SK-N-SH (cell line): Measurements from ENCODE around the gene CPNE8. TPM values are rescaled to one million over a fixed set of nuclear protein-coding genes. Genes with fewer than 3 reads are reported as not detected.

ENCODE experiments used
- CTCF ChIA-PET: fragments of 300-600, 350-600 bp; formaldehyde crosslinking; extraction: SDS; loops from one replicate; lab custom pipeline; 2021; lab: Yijun Ruan, JAX
- POLR2A ChIA-PET: fragments of 350-600 bp; sonication (Branson Sonifier 250); formaldehyde crosslinking; extraction: SDS; loops from one replicate; lab custom pipeline; 2020; ENCODE audit warnings: antibody characterized with exemption, inconsistent platforms; lab: Yijun Ruan, JAX
- DNase-seq: peaks from one replicate; pipeline ENCODE4 v3.0.0; 2012
- H2AFZ ChIP-seq: fragments of 200-600 bp; sonication (generic); 2 replicates; pipeline ENCODE4 v1.8.1; 2016; ENCODE audit warnings: antibody characterized with exemption, mild to moderate bottlenecking, low read depth
- H3F3A ChIP-seq: fragments of 200-600 bp; sonication (generic); replicated peaks from 2 replicates; pipeline ENCODE3; 2016; ENCODE audit warnings: antibody characterized with exemption, mild to moderate bottlenecking; ENCODE audit not compliant: insufficient read depth
- H3K27ac ChIP-seq, 2 experiments: fragments of 200-500 bp in 1 of 2; fragments of 200-600 bp in 1 of 2; sonication (Bioruptor generic) in 1 of 2; sonication (generic), shearing (Covaris generic) in 1 of 2; 2 replicates each; pipeline versions ENCODE4 v1.5.1 to v1.6.1; 2014 to 2016; ENCODE audit warnings: low read depth in 2 of 2, inconsistent platforms in 1 of 2, low read length in 1 of 2, mild to moderate bottlenecking in 1 of 2, mixed read lengths in 1 of 2
- H3K27me3 ChIP-seq: fragments of 200-600 bp; sonication (generic), shearing (Covaris generic); 2 replicates; pipeline ENCODE4 v1.6.1; 2016; ENCODE audit warnings: mixed run types; ENCODE audit not compliant: insufficient read depth
- H3K36me3 ChIP-seq, 2 experiments: fragments of 200-500 bp in 1 of 2; fragments of 200-600 bp in 1 of 2; sonication (Bioruptor generic) in 1 of 2; sonication (generic) in 1 of 2; replicated peaks in 1 of 2; 2 replicates each; pipeline versions ENCODE3 to v1.5.1; 2014 to 2016; ENCODE audit warnings: low read length in 1 of 2, mild to moderate bottlenecking in 1 of 2; ENCODE audit not compliant: insufficient read depth in 2 of 2, control insufficient read depth in 1 of 2
- H3K4me1 ChIP-seq, 2 experiments: fragments of 200-500 bp in 1 of 2; fragments of 200-600 bp in 1 of 2; sonication (Bioruptor generic) in 1 of 2; sonication (generic), shearing (Covaris generic) in 1 of 2; 2 replicates each; pipeline versions ENCODE4 v1.5.1 to v1.6.1; 2014 to 2016; ENCODE audit warnings: low read depth in 1 of 2, low read length in 1 of 2, mixed run types in 1 of 2; ENCODE audit not compliant: insufficient read depth in 2 of 2, control insufficient read depth in 1 of 2
- H3K4me2 ChIP-seq: fragments of 200-600 bp; sonication (generic), shearing (Covaris generic); 2 replicates; pipeline ENCODE4 v1.6.1; 2017; ENCODE audit warnings: mixed run types
- H3K4me3 ChIP-seq, 2 experiments: fragments of 200-500 bp in 1 of 2; fragments of 200-600 bp in 1 of 2; sonication (Bioruptor generic) in 1 of 2; sonication (generic), shearing (Covaris generic) in 1 of 2; 2 replicates each; pipeline versions ENCODE4 v1.5.1 to v1.8.1; 2014 to 2016; ENCODE audit warnings: low read depth in 2 of 2, inconsistent platforms in 1 of 2, low read length in 1 of 2, mild to moderate bottlenecking in 1 of 2, mixed read lengths in 1 of 2, moderate library complexity in 1 of 2
- H3K79me2 ChIP-seq: fragments of 200-600 bp; sonication (generic); 2 replicates; pipeline ENCODE4 v1.8.1; 2017; ENCODE audit warnings: mild to moderate bottlenecking; ENCODE audit not compliant: insufficient read depth
- H3K9ac ChIP-seq: fragments of 200-600 bp; sonication (generic); 2 replicates; pipeline ENCODE4 v1.6.1; 2017; ENCODE audit warnings: mixed run types
- H3K9me2 ChIP-seq: fragments of 200-600 bp; sonication (generic); 2 replicates; pipeline ENCODE4 v1.6.1; 2017; ENCODE audit warnings: mixed run types
- H3K9me3 ChIP-seq: fragments of 200-600 bp; sonication (generic); 2 replicates; pipeline ENCODE4 v1.6.1; 2017; ENCODE audit warnings: mixed run types, mild to moderate bottlenecking, moderate library complexity
- H4K20me1 ChIP-seq: fragments of 200-600 bp; sonication (generic); 2 replicates; pipeline ENCODE4 v1.6.1; 2017; ENCODE audit warnings: mild to moderate bottlenecking, mixed run types; ENCODE audit not compliant: insufficient read depth
- EZH2phosphoT487 ChIP-seq: fragments of 200-600 bp; sonication (generic); IDR thresholded peaks from 2 replicates; pipeline ENCODE4 v1.6.1; 2017; ENCODE audit warnings: low read depth, mixed run types, mild to moderate bottlenecking, antibody characterized with exemption, moderate library complexity, borderline replicate concordance
- FOSL2 ChIP-seq: IDR thresholded peaks from 2 replicates; pipeline ENCODE4 v1.4.0; 2012; ENCODE audit warnings: low read depth, mild to moderate bottlenecking, moderate library complexity, borderline replicate concordance
- GATA2 ChIP-seq: sonication (generic); formaldehyde crosslinking; IDR thresholded peaks from 2 replicates; pipeline ENCODE4 v1.5.0; 2020; ENCODE audit warnings: mild to moderate bottlenecking, missing genetic modification reagents
- NFIC ChIP-seq: IDR thresholded peaks from 2 replicates; pipeline ENCODE4 v1.4.0; 2012; ENCODE audit warnings: borderline replicate concordance
- POLR2AphosphoS5 ChIP-seq: IDR thresholded peaks from 2 replicates; pipeline ENCODE4 v1.6.1; 2012; ENCODE audit warnings: low read depth, low read length
- RAD21 ChIP-seq: IDR thresholded peaks from 2 replicates; pipeline ENCODE4 v1.6.1; 2012; ENCODE audit warnings: mild to moderate bottlenecking, low read length
- RCOR1 ChIP-seq: fragments of 150-350 bp; IDR thresholded peaks from 2 replicates; pipeline ENCODE4 v1.6.1; 2017; ENCODE audit warnings: antibody characterized with exemption, low read length
- RFX5 ChIP-seq: IDR thresholded peaks from 2 replicates; pipeline ENCODE4 v1.6.1; 2012; ENCODE audit warnings: mild to moderate bottlenecking, improper control_type of control experiment, low read length
- TAF1 ChIP-seq: IDR thresholded peaks from 2 replicates; pipeline ENCODE4 v1.6.1; 2012; ENCODE audit warnings: low read depth, mild to moderate bottlenecking, low read length, moderate library complexity, borderline replicate concordance
- YY1 ChIP-seq: IDR thresholded peaks from 2 replicates; pipeline ENCODE4 v1.4.0; 2012; ENCODE audit warnings: low read depth, mild to moderate bottlenecking
- WGBS: methylation state at CpG from one replicate; pipeline ENCODE4 v1.1.6; 2017; ENCODE audit warnings: low lambda C conversion rate; 5-methylcytosine and 5-hydroxymethylcytosine counted together
- polyA plus RNA-seq, 3 experiments: library from polyadenylated mRNA; depleted of rRNA; stranded (reverse); fragments of >200 nt; gene quantifications; 2 replicates each; pipeline ENCODE4 v1.2.3, GENCODE V29; 2012
- TF ChIP-seq, protein P1 (sequence below): IDR thresholded peaks from 2 replicates; pipeline ENCODE4 v1.4.0; 2012; ENCODE audit warnings: low read depth
- TF ChIP-seq, protein P2 (sequence below): fragments of 150-350 bp; IDR thresholded peaks from 2 replicates; pipeline ENCODE4 v1.6.1; 2017; ENCODE audit warnings: antibody characterized with exemption, low read length, low read depth, borderline replicate concordance

CPNE8 gene
- polyA plus RNA-seq, 1 of the 3 experiments (the other 2 are of a cell fraction), result not detected

DNA sequence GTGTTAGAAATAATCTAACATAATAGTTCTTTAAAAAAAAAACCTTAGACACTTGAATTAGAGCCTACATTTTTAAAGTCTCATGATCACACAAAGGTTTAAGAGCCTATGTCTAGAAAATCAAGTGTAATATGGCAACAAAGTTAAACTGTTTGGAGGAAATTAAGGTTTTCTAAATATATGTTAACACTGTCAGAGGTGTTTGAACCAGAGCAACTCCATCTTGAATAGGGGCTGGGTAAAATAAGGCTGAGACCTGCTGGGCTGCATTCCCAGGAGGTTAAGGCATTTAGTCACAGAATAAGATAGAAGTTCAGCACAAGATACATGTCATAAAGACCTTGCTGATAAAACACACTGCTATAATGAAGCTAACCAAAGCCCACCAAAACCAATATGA is 12.4 kb downstream of the CPNE8 start:
- Histone ChIP-seq H3K27me3 (no peaks in the 10 kb centered on the region), H2AFZ (no peak overlapping the region), H3F3A (no peaks in the 10 kb centered on the region), H3K36me3 (no peaks in the 10 kb centered on the region), H4K20me1 (no peaks in the 10 kb centered on the region), H3K9ac (no peak overlapping the region), H3K27ac (no peak overlapping the region), H3K9me2 (no peaks in the 10 kb centered on the region), H3K4me1 (no peaks in the 10 kb centered on the region), H3K9me3 (no peaks in the 10 kb centered on the region), H3K4me2 (no peak overlapping the region), H3K4me3 (no peak overlapping the region), H3K79me2 (no peaks in the 10 kb centered on the region)
- TF ChIP-seq NFIC (no peak), GATA2 (CRISPR knock-in tag) (no peak), RCOR1 (no peak), YY1 (no peak), TAF1 (no peak), EZH2phosphoT487 (no peak), RFX5 (no peak), FOSL2 (no peak)
- TF ChIP-seq, protein P1, sequence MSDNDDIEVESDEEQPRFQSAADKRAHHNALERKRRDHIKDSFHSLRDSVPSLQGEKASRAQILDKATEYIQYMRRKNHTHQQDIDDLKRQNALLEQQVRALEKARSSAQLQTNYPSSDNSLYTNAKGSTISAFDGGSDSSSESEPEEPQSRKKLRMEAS, result no peak
- ChIA-PET CTCF (no interaction called here), POLR2A (no interaction called here)
- no peak for DNase-seq

DNA sequence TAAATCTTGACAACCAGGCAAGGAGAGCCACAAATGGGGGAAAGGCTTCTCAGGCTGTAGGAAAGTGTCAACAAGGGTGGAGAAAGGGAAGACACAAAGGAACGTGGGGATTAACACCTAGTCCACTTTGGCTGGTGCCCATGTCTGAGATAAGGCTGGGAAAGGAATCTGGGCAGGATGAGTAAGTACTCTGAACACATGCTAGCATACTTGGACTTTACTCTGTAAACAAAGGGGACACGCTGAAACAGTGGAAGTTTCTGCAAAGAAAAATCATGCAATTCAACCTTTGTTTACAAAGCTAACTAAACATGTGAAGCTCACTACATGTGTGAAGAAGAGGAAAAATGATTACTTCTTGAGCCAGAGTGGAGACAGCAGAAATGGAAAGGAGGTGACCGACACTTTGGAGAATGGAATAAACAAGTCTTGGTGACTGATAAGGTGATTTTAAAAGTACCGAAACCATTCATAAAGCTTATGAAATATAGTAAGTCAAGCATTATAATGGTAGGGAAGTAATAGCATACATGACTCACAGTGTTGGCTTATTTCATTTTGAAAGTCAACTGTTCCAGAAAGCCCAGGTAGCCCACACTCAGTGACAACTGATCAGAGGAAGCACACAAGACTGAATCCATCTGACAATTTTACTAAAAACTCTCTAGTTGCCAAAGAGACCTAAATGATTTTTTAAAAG is 13.2 kb downstream of the CPNE8 start:
- no peaks in the 10 kb centered on the region for H3F3A ChIP-seq
- DNase-seq, result no peak
- H3K4me1 ChIP-seq, result no peaks in the 10 kb centered on the region
- no peaks in the 10 kb centered on the region for H4K20me1 ChIP-seq
- no peaks in the 10 kb centered on the region for H3K9me3 ChIP-seq
- no peaks in the 10 kb centered on the region for H3K79me2 ChIP-seq
- TF ChIP-seq POLR2AphosphoS5, result no peak
- TF ChIP-seq RAD21, result no peak
- TF ChIP-seq, protein P2, sequence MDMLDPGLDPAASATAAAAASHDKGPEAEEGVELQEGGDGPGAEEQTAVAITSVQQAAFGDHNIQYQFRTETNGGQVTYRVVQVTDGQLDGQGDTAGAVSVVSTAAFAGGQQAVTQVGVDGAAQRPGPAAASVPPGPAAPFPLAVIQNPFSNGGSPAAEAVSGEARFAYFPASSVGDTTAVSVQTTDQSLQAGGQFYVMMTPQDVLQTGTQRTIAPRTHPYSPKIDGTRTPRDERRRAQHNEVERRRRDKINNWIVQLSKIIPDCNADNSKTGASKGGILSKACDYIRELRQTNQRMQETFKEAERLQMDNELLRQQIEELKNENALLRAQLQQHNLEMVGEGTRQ, result no peak
- TF ChIP-seq EZH2phosphoT487, result no peak
- H3K4me2 ChIP-seq, result no peak overlapping the region
- WGBS, result 52% methylated on average over 4 of the region's 4 CpGs
- no peaks in the 10 kb centered on the region for H3K36me3 ChIP-seq
- POLR2A ChIA-PET, result no interaction called here
- H3K9ac ChIP-seq, result no peak overlapping the region
- H3K9me2 ChIP-seq, result no peaks in the 10 kb centered on the region
- H3K27me3 ChIP-seq, result no peaks in the 10 kb centered on the region
- no peak overlapping the region for H3K27ac ChIP-seq
- no peak overlapping the region for H2AFZ ChIP-seq
- CTCF ChIA-PET, result interaction anchor here (0.6 kb wide), 1 partner anchor 744 kb away, joined by 3 read pairs; no protein-coding TSS in a partner anchor
- H3K4me3 ChIP-seq, result no peak overlapping the region
